G401.6 (cell line): ENCODE measurements around the gene FAM89A.
"Not testable (repeated sequence)": the region's sequence is repeated elsewhere in the genome, so short reads cannot be mapped to it uniquely, and the experiment has no call there.

ENCODE experiments used
- FAIRE-seq: peaks from 2 replicates; lab custom pipeline; 2012; peaks lifted over from hg19 to GRCh38; lab: Jason Lieb, UNC

FAM89A gene

DNA sequence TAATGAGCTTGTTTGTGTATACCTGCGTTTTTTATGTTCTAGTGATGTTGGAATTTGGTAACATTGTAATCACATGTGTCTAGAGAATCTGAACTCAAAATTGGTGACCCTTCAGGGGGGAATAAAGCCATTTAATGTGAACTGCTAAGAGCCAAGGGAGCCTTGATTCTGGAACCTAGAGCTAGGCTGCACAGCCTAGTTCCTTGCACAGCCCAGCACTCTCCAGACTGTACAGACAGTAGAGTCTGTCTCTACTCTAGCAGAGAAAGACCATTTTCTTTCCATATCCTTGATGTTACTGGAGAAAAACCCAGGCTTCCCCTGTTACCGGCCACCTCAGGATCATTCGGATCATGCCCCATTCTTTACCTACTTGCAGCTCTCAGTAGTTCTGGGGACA is 52.6 kb downstream of the FAM89A start:
- FAIRE-seq = no peak

DNA sequence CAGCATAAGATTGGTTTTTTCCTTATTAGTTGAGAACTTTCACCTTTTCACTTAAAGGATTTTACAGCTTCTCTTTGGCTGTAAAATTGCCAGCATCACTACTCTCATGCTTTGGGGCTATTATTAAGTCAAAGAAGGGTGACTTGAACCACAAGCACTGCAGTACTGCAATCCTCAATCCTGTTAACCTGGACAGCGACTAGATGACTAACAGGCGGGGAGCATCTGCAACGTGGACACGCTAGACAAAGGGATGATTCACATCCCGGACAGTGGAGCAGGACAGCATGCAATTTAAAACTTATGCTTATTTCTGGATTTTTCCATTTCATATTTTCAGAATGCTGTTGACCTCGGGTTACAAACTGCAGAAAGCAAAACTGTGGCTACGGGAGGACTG is 53.1 kb downstream of the FAM89A start:
- no peak for FAIRE-seq

GRCh38 chr1:230985711-230986110 is 54.3 kb downstream of the FAM89A start:
- FAIRE-seq = no peak

- not testable (repeated sequence) for FAIRE-seq
Measured at GRCh38 chr1:230984622-230985515, 55.2 kb downstream of the FAM89A start.

DNA sequence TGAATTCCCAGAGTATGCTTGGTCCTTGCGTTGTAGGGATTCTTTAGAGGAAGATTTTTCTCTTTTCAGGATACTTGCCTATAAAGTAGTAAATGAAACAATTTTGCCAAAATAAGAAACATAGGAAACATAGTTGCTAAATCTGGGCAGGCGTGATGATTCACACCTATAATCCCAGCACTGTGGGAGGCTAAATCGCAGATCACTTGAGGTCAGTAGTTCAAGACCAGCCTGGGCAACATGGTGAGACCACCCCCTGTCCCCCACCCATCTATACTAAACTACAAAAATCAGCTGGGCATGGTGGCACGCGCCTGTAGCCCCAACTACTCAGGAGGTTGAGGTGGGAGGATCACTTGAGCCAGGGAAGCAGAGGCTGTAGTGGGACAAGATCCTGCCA is 56.2 kb downstream of the FAM89A start:
- no peak for FAIRE-seq

- no peak for FAIRE-seq
Measured at GRCh38 chr1:230982696-230983095, 57.4 kb downstream of the FAM89A start.

GRCh38 chr1:230979952-230980351 is 60.1 kb downstream of the FAM89A start:
- no peak for FAIRE-seq

- FAIRE-seq = no peak
Measured at GRCh38 chr1:230979389-230979716, 60.7 kb downstream of the FAM89A start.

GRCh38 chr1:230978491-230979388 is 61.3 kb downstream of the FAM89A start, which contains the start of the genes ARV1 and TTC13:
Gene ARV1, plus strand, starts transcription at chr1:230979094. Its CDS starts 12 bp downstream, at chr1:230979106.
Gene TTC13, minus strand, starts transcription at chr1:230978861. Its CDS starts 31 bp downstream, at chr1:230978830.
- peak; percentile 94 for FAIRE-seq

DNA sequence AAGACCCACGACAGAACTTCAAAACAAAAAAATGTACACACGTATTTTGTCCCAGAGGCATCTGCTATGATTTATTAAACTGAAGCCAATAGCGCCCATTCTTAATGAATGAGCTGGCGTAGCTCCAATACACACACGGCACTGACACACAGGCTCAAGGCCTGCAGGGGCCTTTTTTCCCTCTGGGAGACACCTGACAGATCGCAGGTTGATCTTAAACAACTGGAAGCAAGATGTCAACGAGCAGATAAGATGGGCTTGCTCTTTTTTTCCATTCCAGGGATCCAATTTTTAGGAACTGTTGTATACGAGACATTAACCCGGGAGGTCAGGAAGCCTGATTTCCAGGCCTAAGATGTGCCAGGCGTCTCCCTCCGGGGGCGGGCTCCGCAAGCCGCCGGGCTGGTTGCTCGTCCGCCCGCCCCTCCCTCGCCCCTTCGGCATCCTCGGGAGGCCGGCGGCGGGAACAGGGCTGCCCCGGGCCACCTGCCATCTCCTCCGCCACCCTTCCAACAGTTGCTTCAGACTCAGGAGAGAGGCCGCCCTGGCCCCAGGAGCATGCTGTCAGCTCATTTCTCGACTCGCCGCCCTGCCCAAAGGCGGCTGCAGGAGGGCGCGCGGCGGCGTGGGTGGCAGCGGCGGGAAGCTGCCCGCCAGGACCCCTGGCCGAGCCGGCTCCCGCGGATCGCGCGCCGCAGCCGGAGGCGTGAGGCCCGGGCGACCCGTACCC is 62.1 kb downstream of the FAM89A start:
- FAIRE-seq = no peak

- no peak for FAIRE-seq
Measured at GRCh38 chr1:230976825-230977747, 63.0 kb downstream of the FAM89A start.

DNA sequence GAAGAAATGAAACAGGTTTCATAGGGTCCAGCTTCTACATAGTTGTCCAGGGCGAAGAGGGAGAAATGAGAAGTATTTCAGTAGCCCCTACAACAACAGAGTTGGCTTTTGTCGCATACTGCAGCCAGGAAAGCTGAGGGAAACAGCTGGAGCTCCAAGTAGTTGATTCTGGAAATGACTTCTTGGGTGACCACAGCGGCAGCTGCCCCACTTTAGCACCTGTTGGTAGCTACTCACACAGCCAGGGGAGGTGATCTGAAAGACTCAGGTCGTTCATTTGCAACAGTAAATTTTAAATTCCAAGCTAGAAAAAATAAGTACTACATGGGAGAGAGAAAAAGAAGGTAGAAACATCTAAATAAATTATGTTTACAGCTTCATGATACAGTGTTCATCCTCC is 63.7 kb downstream of the FAM89A start:
- FAIRE-seq = no peak

DNA sequence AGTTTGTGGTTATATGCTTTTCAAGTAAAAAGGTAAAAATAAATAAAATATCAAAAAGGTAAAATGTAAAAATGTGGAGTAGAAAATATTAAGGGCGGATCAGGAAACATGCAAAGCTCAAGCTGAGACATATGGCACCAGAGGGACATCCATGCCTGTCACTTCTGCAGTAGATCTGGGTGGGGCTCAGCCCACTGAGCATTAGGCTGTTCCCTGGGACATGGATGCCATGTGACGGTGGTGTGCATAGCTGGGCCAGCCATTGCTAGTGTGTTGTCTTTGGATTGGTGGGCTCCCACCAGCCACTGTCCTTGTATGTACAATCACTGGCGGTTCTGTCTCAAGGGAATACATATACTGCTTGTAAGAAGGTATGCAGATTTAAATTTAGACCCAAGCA is 64.4 kb downstream of the FAM89A start:
- no peak for FAIRE-seq

DNA sequence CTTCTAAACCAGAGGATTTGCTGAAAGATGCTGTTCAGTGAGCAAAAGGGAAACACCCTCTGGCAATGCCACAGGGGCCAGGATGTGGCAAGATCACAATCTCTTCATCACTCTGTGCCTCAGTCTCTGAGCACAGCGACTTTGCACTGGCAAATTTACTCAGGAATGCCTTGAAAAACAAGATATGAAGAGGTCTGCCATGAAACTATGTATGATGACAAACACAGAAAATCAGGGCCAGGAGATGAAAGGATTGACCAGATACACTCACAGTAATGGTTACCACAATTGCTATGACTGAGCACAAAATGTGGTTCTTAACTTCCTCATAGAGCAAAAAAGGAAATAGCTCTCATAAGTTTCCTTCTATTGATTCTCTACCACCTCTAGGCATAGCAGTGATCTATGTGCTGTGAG is 67.2 kb downstream of the FAM89A start:
- FAIRE-seq = no peak

DNA sequence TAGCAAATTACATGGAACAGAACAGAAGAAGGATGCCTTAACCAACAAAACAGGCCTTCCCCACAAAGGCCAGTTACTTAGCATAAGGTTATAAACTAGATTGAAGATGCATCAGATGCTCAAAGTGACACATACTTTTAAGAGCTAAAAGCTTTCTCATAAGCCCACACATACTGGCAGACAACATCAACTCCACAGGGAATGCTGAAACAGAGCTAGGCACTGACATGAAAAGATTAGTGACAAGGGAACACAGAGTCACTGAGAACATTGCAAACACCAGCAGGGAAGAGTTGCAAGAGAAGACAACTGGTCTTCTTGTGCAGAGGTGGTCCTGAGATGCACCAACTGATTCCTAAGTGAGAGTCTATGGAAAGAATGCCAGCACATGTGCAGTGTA is 68.3 kb downstream of the FAM89A start:
- FAIRE-seq = no peak

DNA sequence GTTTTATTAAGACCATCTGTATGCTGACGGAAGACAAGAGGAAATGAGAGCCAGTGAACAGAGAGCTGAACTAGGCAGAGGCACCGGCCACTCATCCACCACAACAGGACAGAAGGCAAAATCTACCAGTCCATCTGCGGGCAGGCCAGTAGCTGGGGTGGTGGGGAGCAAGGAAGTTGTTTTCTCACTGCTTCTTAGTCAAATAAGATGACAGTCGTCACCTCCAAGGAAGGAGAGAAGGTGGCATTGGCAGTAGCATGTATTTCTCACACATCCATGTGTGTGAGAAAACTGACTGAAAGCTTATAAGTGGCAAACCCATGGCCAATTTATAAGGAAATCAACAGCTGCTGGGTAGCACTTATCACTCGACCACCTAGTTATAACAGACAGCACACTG is 69.6 kb downstream of the FAM89A start:
- FAIRE-seq = no peak
